ENCODE measurements around the gene LPAR1.
"Not testable (repeated sequence)": the region's sequence is repeated elsewhere in the genome, so short reads cannot be mapped to it uniquely, and the experiment has no call there.

The LPAR1 gene

GRCh38 chr9:111038331-111039230 lies at the start of gene LPAR1:
Gene LPAR1 (minus strand): TSS chr9:111038470. CDS start chr9:110972117, 66,353 bp downstream.
- DNase-seq = no peak

- DNase-seq = no peak
Measured at GRCh38 chr9:111078391-111079038, 40.2 kb upstream of the LPAR1 start.

GRCh38 chr9:111076519-111076918 lies 38.2 kb upstream of the LPAR1 start:
- DNase-seq = no peak

GRCh38 chr9:111076042-111076441 lies 37.8 kb upstream of the LPAR1 start:
- DNase-seq = no peak

GRCh38 chr9:111074395-111074794 lies 36.1 kb upstream of the LPAR1 start:
- no peak for DNase-seq

GRCh38 chr9:111069183-111069582 lies 30.9 kb upstream of the LPAR1 start:
- no peak for DNase-seq

GRCh38 chr9:111068771-111069170 lies 30.5 kb upstream of the LPAR1 start:
- no peak for DNase-seq

GRCh38 chr9:111068383-111068730 lies 30.1 kb upstream of the LPAR1 start:
- no peak for DNase-seq

GRCh38 chr9:111066468-111066867 lies 28.2 kb upstream of the LPAR1 start:
- no peak for DNase-seq

GRCh38 chr9:111065414-111065813 lies 27.1 kb upstream of the LPAR1 start:
- DNase-seq = no peak

- DNase-seq = no peak
Measured at GRCh38 chr9:111064160-111064837, 26.0 kb upstream of the LPAR1 start.

- DNase-seq = no peak
Measured at GRCh38 chr9:111063332-111063731, 25.1 kb upstream of the LPAR1 start.

GRCh38 chr9:111058166-111058565 lies 19.9 kb upstream of the LPAR1 start:
- no peak for DNase-seq

GRCh38 chr9:111056538-111056937 lies 18.3 kb upstream of the LPAR1 start:
- no peak for DNase-seq

- DNase-seq = no peak
Measured at GRCh38 chr9:111052791-111053190, 14.5 kb upstream of the LPAR1 start.

- no peak for DNase-seq
Measured at GRCh38 chr9:111051400-111051799, 13.1 kb upstream of the LPAR1 start.

- DNase-seq = no peak
Measured at GRCh38 chr9:111050819-111051218, 12.5 kb upstream of the LPAR1 start.

- not testable (repeated sequence) for DNase-seq
Measured at GRCh38 chr9:111047287-111047686, 9.0 kb upstream of the LPAR1 start.

GRCh38 chr9:111041902-111042301 lies 3.6 kb upstream of the LPAR1 start:
- DNase-seq = no peak

- no peak for DNase-seq
Measured at GRCh38 chr9:111040494-111040893, 2.2 kb upstream of the LPAR1 start.

- no peak for DNase-seq
Measured at GRCh38 chr9:111039231-111039906, 1.1 kb upstream of the LPAR1 start.

- no peak for DNase-seq
Measured at GRCh38 chr9:111037708-111038330, 451 bp downstream of the LPAR1 start.

GRCh38 chr9:111037356-111037707 lies 938 bp downstream of the LPAR1 start:
- DNase-seq = no peak

Data from NCI-H187 treated with DMSO at 0.1 percent for 48 hours (cell line).